Cerebellar cortex (tissue), 1 donor: ENCODE measurements around the gene SIGLEC9.

Source experiments
- DNase-seq: peaks from one replicate; pipeline ENCODE4 v3.0.0-alpha.2; 2015; ENCODE audit warnings: low spot score

The SIGLEC9 gene

GRCh38 chr19:51097166-51097738, 27.5 kb upstream of the SIGLEC9 start:
- DNase-seq = peak; percentile 60

DNA sequence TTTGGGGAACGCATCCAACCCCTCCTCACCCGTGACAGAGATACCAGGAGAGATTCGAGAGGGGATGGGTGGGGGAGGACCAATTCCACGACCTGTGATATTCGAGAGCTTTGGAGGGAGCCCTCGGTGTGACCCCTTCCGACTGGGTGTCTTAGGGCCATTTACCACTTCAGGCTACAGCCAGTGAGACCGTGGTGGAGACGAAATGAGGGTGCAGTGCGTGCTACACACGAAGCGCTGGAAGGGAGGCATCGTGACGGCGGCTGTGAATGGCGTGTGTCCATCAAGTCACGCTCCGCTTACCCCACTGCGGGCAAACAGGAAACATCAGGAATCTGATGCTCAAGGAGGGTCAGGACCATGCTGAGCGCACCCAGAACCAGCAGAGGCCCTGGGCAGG, 26.9 kb upstream of the SIGLEC9 start:
- DNase-seq = no peak

DNA sequence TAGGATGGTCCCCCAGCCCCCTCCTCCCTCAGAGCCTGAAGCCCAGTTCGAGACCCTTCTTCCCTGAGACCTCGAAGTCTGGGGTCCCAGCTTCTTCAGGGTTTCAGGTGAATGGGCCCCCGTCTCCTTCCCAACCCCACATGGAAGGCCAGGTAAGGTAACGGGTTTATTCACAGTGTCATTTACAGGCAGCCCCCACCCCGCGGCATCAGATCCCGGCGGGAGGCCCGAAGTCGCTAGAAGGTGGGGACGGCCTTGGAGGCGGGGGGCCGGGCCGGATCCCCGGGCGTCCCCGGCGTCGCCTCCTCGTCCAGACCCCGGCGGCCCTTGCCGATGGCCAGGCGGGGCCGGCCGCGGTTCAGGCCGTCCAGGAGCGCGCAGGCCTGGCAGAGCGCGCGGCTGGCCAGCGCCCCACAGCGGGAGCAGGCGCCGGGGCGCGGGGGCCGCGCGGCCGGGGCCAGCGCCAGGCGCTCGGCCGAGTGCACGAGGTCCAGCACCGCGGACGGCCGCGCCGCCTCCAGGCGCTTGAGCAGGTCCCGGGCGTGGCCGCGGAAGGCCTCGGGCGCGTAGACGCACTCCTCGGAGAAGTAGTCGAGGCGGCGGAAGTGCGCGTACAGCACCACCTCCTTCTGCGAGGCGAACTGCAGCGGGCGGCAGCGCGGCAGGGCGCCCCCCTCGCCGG, 26.2 kb upstream of the SIGLEC9 start:
- no peak for DNase-seq

DNA sequence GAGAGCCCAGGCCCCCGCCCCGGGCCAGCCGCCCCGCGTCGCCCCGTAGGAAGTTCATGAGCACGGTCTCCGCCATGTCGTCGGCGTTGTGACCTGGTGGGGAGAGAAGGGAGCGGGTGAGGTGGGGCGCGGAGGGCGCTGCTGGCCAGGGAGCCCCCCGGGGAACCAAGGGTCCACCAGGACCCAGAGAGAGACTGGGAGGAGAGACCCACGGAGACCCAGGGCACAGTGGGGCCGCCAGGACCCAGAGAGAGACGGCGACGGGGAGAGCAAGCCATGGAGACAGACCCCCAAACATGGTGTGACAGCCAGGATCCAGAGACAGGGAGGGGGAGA, 25.7 kb upstream of the SIGLEC9 start:
- DNase-seq = no peak

- no peak for DNase-seq
These were observed 24.1 kb upstream of the SIGLEC9 start for GRCh38 chr19:51100601-51101000.

- no peak for DNase-seq
These were observed 23.4 kb upstream of the SIGLEC9 start for GRCh38 chr19:51101171-51101865.

DNA sequence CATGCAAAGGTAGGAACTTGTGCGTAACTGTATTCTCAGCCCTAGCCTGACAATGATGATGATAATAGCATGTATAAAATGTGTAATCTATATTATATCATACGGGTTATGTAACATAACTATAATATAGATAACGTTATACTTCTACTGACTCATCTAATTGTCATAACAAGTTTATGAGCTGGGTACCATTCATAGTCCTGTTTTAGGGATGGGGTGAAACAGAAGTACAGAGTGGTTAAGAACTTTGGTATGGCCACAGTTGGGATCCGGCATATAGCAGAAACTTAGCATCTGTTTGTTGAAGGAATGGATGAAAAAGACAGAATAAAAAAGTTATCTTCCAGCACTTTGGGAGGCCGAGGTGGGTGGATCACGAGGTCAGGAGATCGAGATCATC, 21.7 kb upstream of the SIGLEC9 start:
- no peak for DNase-seq

- DNase-seq = no peak
These were observed 20.8 kb upstream of the SIGLEC9 start for GRCh38 chr19:51103926-51104341.

DNA sequence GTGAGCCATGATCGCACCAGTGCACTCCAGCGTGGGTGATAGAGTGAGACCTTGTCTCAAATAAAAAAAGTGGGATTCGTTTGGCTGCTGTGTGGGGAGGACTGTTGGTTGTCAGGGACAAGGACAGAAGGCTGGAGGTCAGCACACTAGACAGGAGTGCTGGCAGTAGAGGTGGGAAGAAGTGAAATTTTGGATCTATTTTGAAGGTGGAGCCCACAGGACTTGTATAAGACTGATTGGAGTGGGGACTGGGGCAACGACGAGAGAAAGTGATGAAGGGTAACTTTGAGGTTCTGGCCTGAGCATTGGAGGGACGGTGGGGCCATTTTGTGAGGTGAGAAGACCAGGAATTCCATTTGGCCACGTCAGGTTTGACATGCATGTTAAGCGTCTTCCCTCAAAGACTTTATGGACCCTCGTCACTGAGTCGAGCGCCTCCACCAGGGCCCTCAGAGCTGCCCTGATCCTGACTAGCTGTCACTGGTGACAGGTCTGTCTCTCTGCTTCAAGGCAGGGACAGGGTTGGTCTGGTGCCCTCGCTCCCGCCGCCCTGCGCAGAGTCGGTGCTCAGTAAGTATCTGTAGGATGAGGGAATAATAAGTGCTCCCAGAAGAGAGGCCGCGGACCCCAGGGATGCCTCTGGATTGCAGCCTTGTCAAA, 17.2 kb upstream of the SIGLEC9 start:
- peak; percentile 17 for DNase-seq

- peak; percentile 99 for DNase-seq
These were observed 16.5 kb upstream of the SIGLEC9 start, which contains the start of gene CTU1 for GRCh38 chr19:51108066-51108804. Gene CTU1 (minus strand): TSS chr19:51108409. CDS start chr19:51104569, 3,840 bp downstream.

DNA sequence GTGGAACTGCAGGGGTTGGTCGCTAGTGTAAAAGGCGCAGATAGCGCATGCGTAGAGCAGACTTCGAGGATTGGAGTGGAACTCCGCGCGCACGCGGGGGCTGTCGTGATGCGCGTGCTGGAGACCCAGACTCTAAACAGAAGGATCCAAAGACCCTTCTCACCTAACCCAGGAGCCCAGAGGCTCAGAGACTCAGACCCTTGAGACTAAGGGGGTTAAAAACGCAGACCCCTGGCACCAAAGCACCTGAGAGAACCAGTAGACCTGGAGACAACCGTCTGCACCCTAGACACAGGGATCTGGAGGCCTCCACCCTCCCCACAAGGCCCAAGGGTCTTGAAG, 15.9 kb upstream of the SIGLEC9 start:
- no peak for DNase-seq

GRCh38 chr19:51110666-51110971, 14.1 kb upstream of the SIGLEC9 start:
- DNase-seq = no peak

GRCh38 chr19:51111606-51112005, 13.1 kb upstream of the SIGLEC9 start:
- DNase-seq = no peak

- DNase-seq = no peak
These were observed 10.5 kb upstream of the SIGLEC9 start for GRCh38 chr19:51114087-51114729.

DNA sequence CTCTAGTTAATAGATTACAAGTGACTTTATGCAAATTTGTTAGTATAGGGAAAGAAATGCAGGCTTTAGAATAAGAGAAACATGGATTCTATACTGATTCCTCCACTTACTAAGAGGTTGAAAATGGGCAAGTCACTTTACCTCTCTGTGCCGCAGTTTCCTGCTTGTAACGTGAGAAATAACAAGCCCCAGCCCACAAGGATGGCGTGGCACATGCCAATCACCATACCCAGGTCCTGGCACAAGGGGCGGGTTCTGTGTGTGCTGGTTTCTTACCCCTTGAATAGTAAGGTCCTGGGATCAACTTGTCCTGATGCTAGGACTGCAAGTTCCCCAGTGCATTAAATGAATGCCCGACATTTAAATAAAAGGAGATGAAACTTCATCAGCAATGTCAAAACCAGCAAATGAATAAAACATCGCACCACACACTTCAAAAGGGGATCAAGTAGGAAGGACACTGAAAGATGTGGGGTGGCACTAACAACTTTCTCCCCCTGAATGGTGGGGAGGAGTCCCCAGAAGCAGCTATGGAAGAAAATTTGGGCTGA, 7.9 kb upstream of the SIGLEC9 start:
- DNase-seq = no peak

- no peak for DNase-seq
These were observed 5.6 kb upstream of the SIGLEC9 start for GRCh38 chr19:51119101-51119500.

GRCh38 chr19:51119611-51120010, 5.1 kb upstream of the SIGLEC9 start:
- DNase-seq = no peak

DNA sequence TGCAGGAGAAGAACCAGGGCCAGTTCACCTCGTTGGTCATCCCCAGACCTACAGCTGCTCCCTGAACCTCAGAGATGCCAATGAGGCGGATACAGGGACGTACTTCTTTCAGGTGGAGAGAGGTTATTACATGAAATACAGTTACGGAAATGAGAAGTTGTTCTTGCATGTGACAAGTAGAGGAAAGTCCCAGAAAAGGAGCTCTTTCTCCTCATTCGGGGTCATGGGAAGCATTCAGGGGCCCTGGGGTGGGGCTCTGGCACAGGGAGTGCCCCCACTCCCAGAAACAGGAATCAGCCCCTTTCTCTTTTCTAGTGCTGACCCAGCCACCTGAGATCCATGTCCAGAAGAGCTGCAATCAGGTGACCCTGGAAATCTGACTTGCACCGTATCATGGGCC, 4.5 kb upstream of the SIGLEC9 start:
- DNase-seq = no peak

DNA sequence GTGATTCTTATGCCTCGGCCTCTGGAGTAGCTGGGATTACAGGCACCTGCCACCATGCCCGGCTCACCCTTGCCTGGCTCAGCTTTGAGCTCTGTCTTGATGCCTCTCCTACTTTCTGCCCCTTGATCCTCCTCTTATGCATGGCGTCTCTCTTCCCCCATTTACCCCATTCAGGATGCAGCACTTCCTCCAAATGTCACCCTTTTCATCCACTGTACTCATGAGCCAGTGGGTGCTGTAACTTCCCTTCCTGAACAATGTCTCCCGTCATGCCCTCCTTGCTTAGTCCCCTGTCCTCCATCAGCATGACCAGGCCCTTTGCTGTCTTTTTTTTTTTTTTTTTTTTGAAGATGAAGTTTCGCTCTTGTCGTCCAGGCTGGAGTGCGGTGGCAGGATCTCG, 3.4 kb upstream of the SIGLEC9 start:
- no peak for DNase-seq

- no peak for DNase-seq
These were observed 2.4 kb upstream of the SIGLEC9 start for GRCh38 chr19:51122112-51122981.

DNA sequence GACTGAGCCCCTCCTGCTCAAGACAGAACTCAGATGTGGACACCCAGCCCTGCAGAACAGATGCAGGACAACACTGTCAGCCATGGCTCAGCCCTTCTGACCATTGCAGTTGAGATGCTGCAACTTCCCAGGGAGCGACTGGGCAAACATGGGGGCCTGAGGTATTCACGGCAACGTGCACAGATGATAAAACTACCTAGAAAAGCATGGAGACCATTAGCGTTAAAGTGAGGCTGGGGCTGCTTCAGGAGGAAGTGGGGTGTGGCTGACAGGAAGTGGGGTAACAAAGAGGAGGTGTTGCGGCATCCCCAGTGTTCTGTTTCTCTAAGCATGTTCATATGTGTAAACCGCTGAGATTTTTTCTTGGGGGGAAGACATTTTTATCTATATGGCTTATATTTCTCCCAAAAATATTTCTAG, 1.3 kb upstream of the SIGLEC9 start:
- DNase-seq = no peak
